Left hindlimb (tissue), 1 donor: ENCODE measurements around the gene ITGAD.

Source experiments
- DNase-seq: peaks from one replicate; pipeline ENCODE4 v3.0.0-alpha.2; 2018

Gene ITGAD

GRCh38 chr16:31461201-31461920 lies 68.2 kb downstream of the ITGAD start:
- DNase-seq, result no peak

- peak; percentile 37 for DNase-seq
These were observed 69.0 kb downstream of the ITGAD start for GRCh38 chr16:31461921-31462804.

- DNase-seq, result peak; percentile 29
These were observed 71.2 kb downstream of the ITGAD start for GRCh38 chr16:31464348-31464769.

GRCh38 chr16:31464781-31465260 lies 71.7 kb downstream of the ITGAD start:
- DNase-seq, result no peak

GRCh38 chr16:31465788-31466370 lies 72.7 kb downstream of the ITGAD start:
- DNase-seq, result no peak

- peak; percentile 30 for DNase-seq
These were observed 73.3 kb downstream of the ITGAD start for GRCh38 chr16:31466381-31466841.

GRCh38 chr16:31467151-31467773 lies 74.1 kb downstream of the ITGAD start:
- peak; percentile 40 for DNase-seq

GRCh38 chr16:31467858-31468257 lies 74.7 kb downstream of the ITGAD start:
- DNase-seq, result no peak

- DNase-seq, result peak; percentile 3
These were observed 77.5 kb downstream of the ITGAD start for GRCh38 chr16:31470615-31471014.

- DNase-seq, result peak; percentile 49
These were observed 78.2 kb downstream of the ITGAD start for GRCh38 chr16:31471241-31471874.

- peak; percentile 91 for DNase-seq
These were observed 79.0 kb downstream of the ITGAD start, which contains the start of gene TGFB1I1 for GRCh38 chr16:31471875-31472708. TGFB1I1 (plus strand) TSS chr16:31472152; CDS start chr16:31472189, 37 bp downstream.

GRCh38 chr16:31472709-31473203 lies 79.6 kb downstream of the ITGAD start:
- peak; percentile 91 for DNase-seq

- no peak for DNase-seq
These were observed 80.3 kb downstream of the ITGAD start for GRCh38 chr16:31473264-31473984.

GRCh38 chr16:31474173-31474714 lies 81.1 kb downstream of the ITGAD start:
- no peak for DNase-seq

GRCh38 chr16:31474773-31475738 lies 81.9 kb downstream of the ITGAD start:
- no peak for DNase-seq

GRCh38 chr16:31475946-31476302 lies 82.8 kb downstream of the ITGAD start:
- no peak for DNase-seq
